PC-9 (cell line): Measurements from ENCODE around the gene GPAM. TPM values are rescaled to one million over a fixed set of nuclear protein-coding genes. Genes with fewer than 3 reads are reported as not detected.

Source experiments
- BruUV-seq: library from RNA; stranded (reverse); fragments of 400-500 nt; replicated peaks from 2 replicates; lab custom pipeline; 2021; lab: Mats Ljungman, UMichigan
- CTCF ChIA-PET: fragments of 300-600 bp; sonication (Branson Sonifier 250); formaldehyde crosslinking; loops from one replicate; lab custom pipeline; 2022; ENCODE audit warnings: antibody characterized with exemption; lab: Charles Lee
- POLR2A ChIA-PET: fragments of 300-600 bp; sonication (Branson Sonifier 250); formaldehyde crosslinking; loops from one replicate; lab custom pipeline; 2022; ENCODE audit warnings: antibody characterized with exemption; ENCODE audit not compliant: unreplicated experiment; lab: Charles Lee
- DNase-seq, 2 experiments: peaks; one replicate each; pipeline versions ENCODE4 v3.0.0 to v3.0.0-alpha.2; 2015 to 2022; ENCODE audit warnings: mixed read lengths in 1 of 2
- H2AFZ ChIP-seq: fragments of 200-600 bp; sonication (generic); 2 replicates; pipeline ENCODE4 v1.8.1; 2017; ENCODE audit warnings: antibody characterized with exemption
- H3F3A ChIP-seq: fragments of 200-600 bp; sonication (generic); 2 replicates; pipeline ENCODE4 v1.8.1; 2017; ENCODE audit warnings: antibody characterized with exemption, mild to moderate bottlenecking, low read depth; ENCODE audit not compliant: insufficient read depth
- H3K27ac ChIP-seq: fragments of 200-600 bp; sonication (generic); 2 replicates; pipeline ENCODE4 v1.6.1; 2016; ENCODE audit warnings: mixed run types
- H3K27me3 ChIP-seq: fragments of 200-600 bp; sonication (generic); 2 replicates; pipeline ENCODE4 v1.6.1; 2016; ENCODE audit warnings: low read depth, mixed run types; ENCODE audit not compliant: insufficient read depth
- H3K36me3 ChIP-seq: fragments of 200-600 bp; sonication (generic); 2 replicates; pipeline ENCODE4 v1.6.1; 2016; ENCODE audit warnings: low read depth, mixed run types
- H3K4me1 ChIP-seq: fragments of 200-600 bp; sonication (generic); replicated peaks from 2 replicates; pipeline ENCODE4 v1.6.1; 2016; ENCODE audit warnings: mixed run types; ENCODE audit not compliant: insufficient read depth
- H3K4me2 ChIP-seq: fragments of 200-600 bp; sonication (generic); 2 replicates; pipeline ENCODE4 v1.6.1; 2017; ENCODE audit warnings: mixed run types
- H3K4me3 ChIP-seq: fragments of 200-600 bp; sonication (generic); 2 replicates; pipeline ENCODE4 v1.6.1; 2016; ENCODE audit warnings: mixed run types
- H3K79me2 ChIP-seq: fragments of 200-600 bp; sonication (generic); 2 replicates; pipeline ENCODE4 v1.6.1; 2017; ENCODE audit warnings: low read depth, mixed run types
- H3K9me2 ChIP-seq: fragments of 200-600 bp; sonication (generic); 2 replicates; pipeline ENCODE4 v1.8.1; 2017; ENCODE audit warnings: mild to moderate bottlenecking; ENCODE audit not compliant: insufficient read depth
- H3K9me3 ChIP-seq: fragments of 200-600 bp; sonication (generic); 2 replicates; pipeline ENCODE4 v1.8.1; 2016; ENCODE audit warnings: low read depth; ENCODE audit not compliant: insufficient read depth
- H4K20me1 ChIP-seq: fragments of 200-600 bp; sonication (generic); 2 replicates; pipeline ENCODE4 v1.8.1; 2017; ENCODE audit not compliant: insufficient read depth
- CTCF ChIP-seq: fragments of 200-600 bp; sonication (generic); conservative IDR thresholded peaks from 2 replicates; pipeline ENCODE4 v1.6.1; 2017; ENCODE audit warnings: mixed run types, antibody characterized with exemption, mild to moderate bottlenecking, moderate library complexity
- EZH2 ChIP-seq: fragments of 200-600 bp; sonication (generic); IDR thresholded peaks from 2 replicates; pipeline ENCODE4 v1.8.0; 2017; ENCODE audit warnings: antibody characterized with exemption, low read depth
- intact Hi-C: fragments of 100-400 bp; cut with micrococcal nuclease; formaldehyde crosslinking; loops from one replicate; pipeline ENCODE4 v1.10.0; 2022; ENCODE audit not compliant: unreplicated experiment
- total RNA-seq: library from RNA; stranded (reverse); gene quantifications from 2 replicates; pipeline ENCODE4 v1.2.3, GENCODE V29; 2021

GPAM gene
- total RNA-seq, 1 experiment from 2014 or later, result 4.2 TPM

- H3K79me2 ChIP-seq, result no peaks in the 10 kb centered on the region
- no peak for DNase-seq
- H3K27ac ChIP-seq, result no peak overlapping the region
- H3K27me3 ChIP-seq, result no peaks in the 10 kb centered on the region
- ChIA-PET CTCF (no interaction called here), POLR2A (no interaction called here)
- H3K9me3 ChIP-seq, result no peaks in the 10 kb centered on the region
- no peaks in the 10 kb centered on the region for H3F3A ChIP-seq
- H3K36me3 ChIP-seq, result no peaks in the 10 kb centered on the region
- no peaks in the 10 kb centered on the region for H3K9me2 ChIP-seq
- H2AFZ ChIP-seq, result peak overlapping the region; percentile 98
- peak overlapping the region; percentile 78 for H3K4me3 ChIP-seq
- H3K4me2 ChIP-seq, result peak overlapping the region; percentile 79
- TF ChIP-seq EZH2 (no peak), CTCF (no peak)
- intact Hi-C loops, result no loop called here
- 0 out of 2 replicates have a peak, but pooled peaks cover 4% of the 10 kb centered on the region for H3K4me1 ChIP-seq
- no peaks in the 10 kb centered on the region for H4K20me1 ChIP-seq
- no TSS peak for BruUV-seq
Observed at GRCh38 chr10:112184379-112184778, 814 bp upstream of the GPAM start.

GRCh38 chr10:112184052-112184371 is 447 bp upstream of the GPAM start:
- H3K4me3 ChIP-seq, result peak overlapping the region; percentile 78
- no peaks in the 10 kb centered on the region for H4K20me1 ChIP-seq
- no peak for TF ChIP-seq EZH2
- no peak for TF ChIP-seq CTCF
- BruUV-seq, result TSS peak; percentile 93
- H2AFZ ChIP-seq, result peak overlapping the region; percentile 98
- intact Hi-C loops, result no loop called here
- H3K4me2 ChIP-seq, result peak overlapping the region; percentile 79
- DNase-seq, result no peak
- no peaks in the 10 kb centered on the region for H3K36me3 ChIP-seq
- ChIA-PET CTCF (no interaction called here), POLR2A (no interaction called here)
- 0 out of 2 replicates have a peak, but pooled peaks cover 4% of the 10 kb centered on the region for H3K4me1 ChIP-seq
- H3K27me3 ChIP-seq, result no peaks in the 10 kb centered on the region
- no peaks in the 10 kb centered on the region for H3K9me2 ChIP-seq
- peak overlapping the region; percentile 52 for H3K27ac ChIP-seq
- no peaks in the 10 kb centered on the region for H3K79me2 ChIP-seq
- no peaks in the 10 kb centered on the region for H3K9me3 ChIP-seq
- H3F3A ChIP-seq, result no peaks in the 10 kb centered on the region

GRCh38 chr10:112182784-112183328 is 709 bp downstream of the GPAM start:
- intact Hi-C loops, result loop anchor here (2.0 kb wide), 1 partner anchor 264 kb away; the partner anchor contains the start of genes VTI1A and ZDHHC6
- POLR2A ChIA-PET, result interaction anchor here (0.6 kb wide), 1 partner anchor 334 kb away, joined by 3 read pairs; no protein-coding TSS in a partner anchor
- CTCF ChIA-PET, result interaction anchor here (0.7 kb wide), 1 partner anchor 363 kb away, joined by 3 read pairs; no protein-coding TSS in a partner anchor
- peak overlapping the region; percentile 98 for H2AFZ ChIP-seq
- no peaks in the 10 kb centered on the region for H3K9me2 ChIP-seq
- H3K36me3 ChIP-seq, result no peaks in the 10 kb centered on the region
- H3K9me3 ChIP-seq, result no peaks in the 10 kb centered on the region
- peak overlapping the region; percentile 78 for H3K4me3 ChIP-seq
- BruUV-seq, result TSS peak; percentile 48
- no peaks in the 10 kb centered on the region for H3F3A ChIP-seq
- 0 out of 2 replicates have a peak, but pooled peaks cover 4% of the 10 kb centered on the region for H3K4me1 ChIP-seq
- no peak for DNase-seq
- H3K4me2 ChIP-seq, result peak overlapping the region; percentile 79
- no peaks in the 10 kb centered on the region for H3K79me2 ChIP-seq
- no peak overlapping the region for H3K27ac ChIP-seq
- H3K27me3 ChIP-seq, result no peaks in the 10 kb centered on the region
- H4K20me1 ChIP-seq, result no peaks in the 10 kb centered on the region
- TF ChIP-seq EZH2 (no peak), CTCF (no peak)
